PC-3 (cell line): ENCODE measurements around the gene GNL3. TPM values are rescaled to one million over a fixed set of nuclear protein-coding genes. Genes with fewer than 3 reads are reported as not detected.
A peak's percentile ranks its signal among the peaks of the same experiment; 100 is the strongest.

Experiments
- ATAC-seq: fragments of 200-7000 bp; cut with Tn5 transposase; 2 replicates; pipeline ENCODE4 v1.9.1; 2020; ENCODE audit warnings: mild to moderate bottlenecking, moderate library complexity
- BruUV-seq: library from RNA; stranded (reverse); fragments of 400-500 nt; replicated peaks from 2 replicates; lab custom pipeline; 2021; lab: Mats Ljungman, UMichigan
- CTCF ChIA-PET: fragments of 300-600 bp; sonication (Branson Sonifier 250); formaldehyde crosslinking; loops from one replicate; lab custom pipeline; 2022; ENCODE audit warnings: antibody characterized with exemption; lab: Charles Lee
- POLR2A ChIA-PET: fragments of 300-600 bp; sonication (Branson Sonifier 250); formaldehyde crosslinking; loops from one replicate; lab custom pipeline; 2022; ENCODE audit warnings: antibody characterized with exemption; ENCODE audit not compliant: unreplicated experiment; lab: Charles Lee
- DNase-seq: peaks from one replicate; pipeline ENCODE4 v3.0.0-alpha.2; 2015
- H2AFZ ChIP-seq: fragments of 300-600 bp; sonication (generic); 2 replicates; pipeline ENCODE4 v1.6.0; 2016; ENCODE audit warnings: antibody characterized with exemption, low read length
- H3F3A ChIP-seq: fragments of 300-600 bp; sonication (generic); one replicate; pipeline ENCODE4 v1.6.0; 2017; ENCODE audit warnings: antibody characterized with exemption, low read length, control low read depth, mild to moderate bottlenecking; ENCODE audit not compliant: unreplicated experiment
- H3K27ac ChIP-seq: fragments of 300-600 bp; sonication (generic); 2 replicates; pipeline ENCODE4 v1.5.1; 2016; ENCODE audit warnings: mild to moderate bottlenecking, low read length
- H3K27me3 ChIP-seq: fragments of 300-600 bp; sonication (generic); 2 replicates; pipeline ENCODE4 v1.6.1; 2016; ENCODE audit warnings: low read length, mixed read lengths
- H3K36me3 ChIP-seq: fragments of 300-600 bp; sonication (generic); 2 replicates; pipeline ENCODE4 v1.6.1; 2016; ENCODE audit warnings: low read depth, mixed run types, low read length, mixed read lengths
- H3K4me1 ChIP-seq: fragments of 300-600 bp; sonication (generic); 2 replicates; pipeline ENCODE4 v1.5.1; 2016; ENCODE audit warnings: low read length; ENCODE audit not compliant: insufficient read depth
- H3K4me2 ChIP-seq: fragments of 300-600 bp; sonication (generic); 2 replicates; pipeline ENCODE4 v1.6.0; 2016; ENCODE audit warnings: low read length
- H3K4me3 ChIP-seq: fragments of 300-600 bp; sonication (generic); 2 replicates; pipeline ENCODE4 v1.5.1; 2016; ENCODE audit warnings: mild to moderate bottlenecking, low read length, mixed read lengths
- H3K79me2 ChIP-seq: fragments of 300-600 bp; sonication (generic); 2 replicates; pipeline ENCODE4 v1.6.1; 2017; ENCODE audit warnings: low read length, mixed read lengths
- H3K9ac ChIP-seq: fragments of 300-600 bp; sonication (generic); 2 replicates; pipeline ENCODE4 v1.6.0; 2016; ENCODE audit warnings: mild to moderate bottlenecking, low read length
- H3K9me2 ChIP-seq: fragments of 300-600 bp; sonication (generic); replicated peaks from 2 replicates; pipeline ENCODE4 v1.6.1; 2016; ENCODE audit warnings: mixed run types, low read length, mixed read lengths
- H3K9me3 ChIP-seq: fragments of 300-600 bp; sonication (generic); 2 replicates; pipeline ENCODE4 v1.6.1; 2016; ENCODE audit warnings: low read length, mixed read lengths
- H4K20me1 ChIP-seq: fragments of 300-600 bp; sonication (generic); 2 replicates; pipeline ENCODE4 v1.6.1; 2016; ENCODE audit warnings: low read length, mixed read lengths
- CTCF ChIP-seq: fragments of 300-600 bp; sonication (generic); conservative IDR thresholded peaks from 2 replicates; pipeline ENCODE4 v1.5.1; 2017; ENCODE audit warnings: antibody characterized with exemption, low read depth, mild to moderate bottlenecking, low read length
- EZH2 ChIP-seq: fragments of 300-600 bp; sonication (generic); IDR thresholded peaks from one replicate; pipeline ENCODE4 v1.6.1; 2017; ENCODE audit warnings: antibody characterized with exemption, mild to moderate bottlenecking, low read length; ENCODE audit not compliant: unreplicated experiment
- EZH2phosphoT487 ChIP-seq: fragments of 300-600 bp; sonication (generic); IDR thresholded peaks from 2 replicates; pipeline ENCODE4 v1.6.1; 2018; ENCODE audit warnings: mild to moderate bottlenecking, antibody characterized with exemption, low read length, borderline replicate concordance
- intact Hi-C: fragments of 100-400 bp; cut with micrococcal nuclease; formaldehyde crosslinking; loops from 2 replicates; pipeline ENCODE4 v1.9.0; 2023
- total RNA-seq: library from RNA; depleted of rRNA; stranded (reverse); fragments of >200 nt; gene quantifications from 2 replicates; pipeline ENCODE4 v1.2.3, GENCODE V29; 2014

Gene GNL3
- total RNA-seq, 1 experiment from 2014 or later = 219 TPM

DNA sequence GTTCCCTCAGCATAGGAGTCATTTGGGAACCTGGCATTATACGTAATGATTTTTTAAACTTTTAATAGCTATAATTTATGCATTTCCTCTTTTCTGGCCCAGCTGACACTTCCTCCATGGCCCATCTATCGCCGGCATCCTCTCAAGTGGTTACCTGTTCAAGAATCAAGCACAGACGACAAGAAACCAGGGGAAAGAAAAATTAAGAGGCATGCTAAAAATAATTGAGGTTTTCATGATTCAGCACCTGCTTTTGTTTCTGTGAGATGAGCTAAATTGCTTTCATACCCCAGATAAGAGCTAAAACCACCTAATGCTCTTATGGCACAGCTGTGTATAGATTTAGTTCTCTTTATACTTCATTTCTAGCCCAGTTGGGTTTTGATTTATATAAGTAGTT is 21.8 kb downstream of the GNL3 start:
- Histone ChIP-seq H3K79me2 (peaks cover 50% of the 10 kb centered on the region), H3K9me3 (no peaks in the 10 kb centered on the region), H3K4me1 (peaks cover 18% of the 10 kb centered on the region), H3F3A (peaks cover 8% of the 10 kb centered on the region), H3K9me2 (no peaks in the 10 kb centered on the region), H3K27me3 (no peaks in the 10 kb centered on the region), H3K4me2 (peak overlapping the region; percentile 90), H3K27ac (no peak overlapping the region), H4K20me1 (no peaks in the 10 kb centered on the region), H3K9ac (peak overlapping the region; percentile 90; the same call in 1 of the 2 replicates), H3K4me3 (peak overlapping the region; percentile 95), H2AFZ (no peak overlapping the region), H3K36me3 (peaks cover 11% of the 10 kb centered on the region; the same call in 1 of the 2 replicates)
- BruUV-seq = no TSS peak
- ATAC-seq = no peak
- ChIA-PET POLR2A (no interaction called here), CTCF (no interaction called here)
- intact Hi-C loops = no loop called here
- DNase-seq = no peak
- TF ChIP-seq EZH2phosphoT487 = no peak
- no peak for TF ChIP-seq CTCF
- no peak for TF ChIP-seq EZH2

- no peak overlapping the region for H3K27ac ChIP-seq
- no peak for ATAC-seq
- intact Hi-C loops = no loop called here
- TF ChIP-seq EZH2phosphoT487 (no peak), EZH2 (no peak), CTCF (no peak)
- H2AFZ ChIP-seq = no peak overlapping the region
- H3K27me3 ChIP-seq = no peaks in the 10 kb centered on the region
- H3K9ac ChIP-seq = no peak overlapping the region
- DNase-seq = no peak
- H3K79me2 ChIP-seq = peaks cover 24% of the 10 kb centered on the region
- H3K4me3 ChIP-seq = no peak overlapping the region
- peaks cover 8% of the 10 kb centered on the region for H3F3A ChIP-seq
- no peaks in the 10 kb centered on the region for H3K9me3 ChIP-seq
- H3K4me1 ChIP-seq = peaks cover 9% of the 10 kb centered on the region
- POLR2A ChIA-PET = no interaction called here
- H3K9me2 ChIP-seq = no peaks in the 10 kb centered on the region
- CTCF ChIA-PET = no interaction called here
- BruUV-seq = no TSS peak
- peaks cover 11% of the 10 kb centered on the region; the same call in 1 of the 2 replicates for H3K36me3 ChIP-seq
- H4K20me1 ChIP-seq = no peaks in the 10 kb centered on the region
- H3K4me2 ChIP-seq = no peak overlapping the region
Measured at GRCh38 chr3:52710512-52710911, 24.7 kb downstream of the GNL3 start.

GRCh38 chr3:52712291-52713212 is 26.7 kb downstream of the GNL3 start:
- no peaks in the 10 kb centered on the region for H3K9me3 ChIP-seq

More at GRCh38 chr3:52712291-52713212, 26.7 kb downstream of the GNL3 start:
- intact Hi-C loops = no loop called here
- no peaks in the 10 kb centered on the region for H4K20me1 ChIP-seq
- no peak for TF ChIP-seq EZH2
- no peak for TF ChIP-seq CTCF
- no peak for TF ChIP-seq EZH2phosphoT487
- peak; percentile 29; the same call in 1 of the 2 replicates for ATAC-seq
- CTCF ChIA-PET = no interaction called here
- peaks cover 8% of the 10 kb centered on the region for H3K79me2 ChIP-seq
- H3K27ac ChIP-seq = no peak overlapping the region
- no TSS peak for BruUV-seq
- POLR2A ChIA-PET = no interaction called here
- H3K4me3 ChIP-seq = no peak overlapping the region
- H3K4me1 ChIP-seq = peaks cover 4% of the 10 kb centered on the region
- peaks cover 8% of the 10 kb centered on the region for H3F3A ChIP-seq
- no peaks in the 10 kb centered on the region for H3K9me2 ChIP-seq
- peaks cover 11% of the 10 kb centered on the region; the same call in 1 of the 2 replicates for H3K36me3 ChIP-seq
- no peak overlapping the region for H3K9ac ChIP-seq
- no peak for DNase-seq
- no peaks in the 10 kb centered on the region for H3K27me3 ChIP-seq
- no peak overlapping the region for H3K4me2 ChIP-seq
- no peak overlapping the region for H2AFZ ChIP-seq
